GM12878 (cell line): ENCODE data around the gene RNF186.

Source experiments
- HDGF ChIP-seq: fragments of 450-650 bp; IDR thresholded peaks from 2 replicates; pipeline ENCODE4 v1.6.1; 2016; ENCODE audit warnings: antibody characterized with exemption
- NFYB ChIP-seq: IDR thresholded peaks from 2 replicates; pipeline ENCODE4 v1.6.1; 2011; ENCODE audit warnings: low read depth, mild to moderate bottlenecking, low read length, improper control_type of control experiment, moderate library complexity; ENCODE audit not compliant: insufficient read depth
- RAD21 ChIP-seq: IDR thresholded peaks from 2 replicates; pipeline ENCODE4 v1.6.1; 2011; ENCODE audit warnings: mild to moderate bottlenecking, low read depth, low read length, moderate library complexity; ENCODE audit not compliant: insufficient read depth
- RBBP5 ChIP-seq: fragments of 200-600 bp; sonication (generic); conservative IDR thresholded peaks from 2 replicates; pipeline ENCODE4 v1.6.1; 2016
- SIN3A ChIP-seq: IDR thresholded peaks from 2 replicates; pipeline ENCODE4 v1.6.1; 2012; ENCODE audit warnings: low read depth, low read length, improper control_type of control experiment
- SP1 ChIP-seq: IDR thresholded peaks from one replicate; pipeline ENCODE4 v1.6.1; 2011; ENCODE audit warnings: low read depth, low read length
- SRF ChIP-seq, 2 experiments: IDR thresholded peaks; 2 replicates each; pipeline ENCODE4 v1.6.1; 2011; ENCODE audit warnings: low read depth in 2 of 2, low read length in 2 of 2, mild to moderate bottlenecking in 1 of 2, moderate library complexity in 1 of 2
- TCF3 ChIP-seq: IDR thresholded peaks from 2 replicates; pipeline ENCODE4 v1.6.1; 2012; ENCODE audit warnings: low read depth, mild to moderate bottlenecking, low read length, borderline replicate concordance; ENCODE audit not compliant: insufficient read depth
- YY1 ChIP-seq: IDR thresholded peaks from 2 replicates; pipeline ENCODE4 v1.6.1; 2011; ENCODE audit warnings: low read depth, mild to moderate bottlenecking, low read length
- ZNF217 ChIP-seq: fragments of 450-650 bp; IDR thresholded peaks from 2 replicates; pipeline ENCODE4 v1.6.1; 2017; ENCODE audit warnings: antibody characterized with exemption, mild to moderate bottlenecking
- TF ChIP-seq, protein P1 (sequence below): fragments of 450-650 bp; IDR thresholded peaks from 2 replicates; pipeline ENCODE4 v1.6.1; 2017; ENCODE audit warnings: mild to moderate bottlenecking, moderate library complexity
- TF ChIP-seq, protein P2 (sequence below), 3 experiments: IDR thresholded peaks in 2 of 3; conservative IDR thresholded peaks in 1 of 3; 2 replicates each; pipeline ENCODE4 v1.5.1; 2011; ENCODE audit warnings: low read depth in 3 of 3, low read length in 3 of 3, mild to moderate bottlenecking in 3 of 3, control low read depth in 2 of 3, moderate library complexity in 2 of 3, inconsistent platforms in 1 of 3, mixed read lengths in 1 of 3; ENCODE audit not compliant: control insufficient read depth in 2 of 3, insufficient read depth in 1 of 3; ENCODE audit errors: extremely low read depth in 1 of 3

DNA sequence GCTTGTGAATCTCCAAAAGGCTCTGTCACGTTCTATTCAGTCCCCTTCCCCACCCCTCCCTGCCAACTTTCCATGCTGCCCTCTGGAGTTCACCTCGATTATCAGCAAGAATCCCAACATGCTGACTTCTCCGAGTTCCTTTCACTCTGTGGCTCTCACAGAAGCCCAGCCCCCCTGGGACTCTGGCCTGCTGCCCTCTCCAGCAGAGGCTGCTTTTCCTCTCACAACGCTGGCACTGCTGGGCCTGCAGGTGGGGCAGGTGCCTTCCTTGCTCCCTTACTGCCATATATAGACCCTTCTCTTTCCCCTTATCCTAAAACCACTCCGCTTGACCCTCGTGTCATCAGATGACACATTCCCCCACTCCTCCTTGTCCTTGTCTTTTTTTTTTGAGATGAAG is 10.2 kb upstream of the RNF186 start:
- TF ChIP-seq, protein P1, sequence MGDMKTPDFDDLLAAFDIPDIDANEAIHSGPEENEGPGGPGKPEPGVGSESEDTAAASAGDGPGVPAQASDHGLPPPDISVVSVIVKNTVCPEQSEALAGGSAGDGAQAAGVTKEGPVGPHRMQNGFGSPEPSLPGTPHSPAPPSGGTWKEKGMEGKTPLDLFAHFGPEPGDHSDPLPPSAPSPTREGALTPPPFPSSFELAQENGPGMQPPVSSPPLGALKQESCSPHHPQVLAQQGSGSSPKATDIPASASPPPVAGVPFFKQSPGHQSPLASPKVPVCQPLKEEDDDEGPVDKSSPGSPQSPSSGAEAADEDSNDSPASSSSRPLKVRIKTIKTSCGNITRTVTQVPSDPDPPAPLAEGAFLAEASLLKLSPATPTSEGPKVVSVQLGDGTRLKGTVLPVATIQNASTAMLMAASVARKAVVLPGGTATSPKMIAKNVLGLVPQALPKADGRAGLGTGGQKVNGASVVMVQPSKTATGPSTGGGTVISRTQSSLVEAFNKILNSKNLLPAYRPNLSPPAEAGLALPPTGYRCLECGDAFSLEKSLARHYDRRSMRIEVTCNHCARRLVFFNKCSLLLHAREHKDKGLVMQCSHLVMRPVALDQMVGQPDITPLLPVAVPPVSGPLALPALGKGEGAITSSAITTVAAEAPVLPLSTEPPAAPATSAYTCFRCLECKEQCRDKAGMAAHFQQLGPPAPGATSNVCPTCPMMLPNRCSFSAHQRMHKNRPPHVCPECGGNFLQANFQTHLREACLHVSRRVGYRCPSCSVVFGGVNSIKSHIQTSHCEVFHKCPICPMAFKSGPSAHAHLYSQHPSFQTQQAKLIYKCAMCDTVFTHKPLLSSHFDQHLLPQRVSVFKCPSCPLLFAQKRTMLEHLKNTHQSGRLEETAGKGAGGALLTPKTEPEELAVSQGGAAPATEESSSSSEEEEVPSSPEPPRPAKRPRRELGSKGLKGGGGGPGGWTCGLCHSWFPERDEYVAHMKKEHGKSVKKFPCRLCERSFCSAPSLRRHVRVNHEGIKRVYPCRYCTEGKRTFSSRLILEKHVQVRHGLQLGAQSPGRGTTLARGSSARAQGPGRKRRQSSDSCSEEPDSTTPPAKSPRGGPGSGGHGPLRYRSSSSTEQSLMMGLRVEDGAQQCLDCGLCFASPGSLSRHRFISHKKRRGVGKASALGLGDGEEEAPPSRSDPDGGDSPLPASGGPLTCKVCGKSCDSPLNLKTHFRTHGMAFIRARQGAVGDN = no peak
- no peak for TF ChIP-seq SP1
- no peak for TF ChIP-seq SIN3A
- no peak for TF ChIP-seq YY1
- TF ChIP-seq RAD21 = no peak
- no peak for TF ChIP-seq HDGF
- no peak for TF ChIP-seq RBBP5
- TF ChIP-seq, protein P2, sequence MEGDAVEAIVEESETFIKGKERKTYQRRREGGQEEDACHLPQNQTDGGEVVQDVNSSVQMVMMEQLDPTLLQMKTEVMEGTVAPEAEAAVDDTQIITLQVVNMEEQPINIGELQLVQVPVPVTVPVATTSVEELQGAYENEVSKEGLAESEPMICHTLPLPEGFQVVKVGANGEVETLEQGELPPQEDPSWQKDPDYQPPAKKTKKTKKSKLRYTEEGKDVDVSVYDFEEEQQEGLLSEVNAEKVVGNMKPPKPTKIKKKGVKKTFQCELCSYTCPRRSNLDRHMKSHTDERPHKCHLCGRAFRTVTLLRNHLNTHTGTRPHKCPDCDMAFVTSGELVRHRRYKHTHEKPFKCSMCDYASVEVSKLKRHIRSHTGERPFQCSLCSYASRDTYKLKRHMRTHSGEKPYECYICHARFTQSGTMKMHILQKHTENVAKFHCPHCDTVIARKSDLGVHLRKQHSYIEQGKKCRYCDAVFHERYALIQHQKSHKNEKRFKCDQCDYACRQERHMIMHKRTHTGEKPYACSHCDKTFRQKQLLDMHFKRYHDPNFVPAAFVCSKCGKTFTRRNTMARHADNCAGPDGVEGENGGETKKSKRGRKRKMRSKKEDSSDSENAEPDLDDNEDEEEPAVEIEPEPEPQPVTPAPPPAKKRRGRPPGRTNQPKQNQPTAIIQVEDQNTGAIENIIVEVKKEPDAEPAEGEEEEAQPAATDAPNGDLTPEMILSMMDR (IDR thresholded peaks at IDR 0.05 in 2 of 3, conservative IDR thresholded peaks at IDR 0.05 in 1 of 3; ENCODE audit: control insufficient read depth in 2 of 3, extremely low read depth in 1 of 3, insufficient read depth in 1 of 3, low read depth in 3 of 3, low read length in 3 of 3) = no peak
- no peak for TF ChIP-seq ZNF217
- TF ChIP-seq SRF (IDR thresholded peaks at IDR 0.05; ENCODE audit: low read depth in 2 of 2, low read length in 2 of 2) = no peak
- no peak for TF ChIP-seq TCF3
- TF ChIP-seq NFYB = no peak
